NCI-H69 (cell line): ENCODE measurements around the gene PARL.

Source experiments
- DNase-seq: peaks from one replicate; lab custom pipeline; 2025; lab: John Stamatoyannopoulos, UW

PARL gene

GRCh38 chr3:183884427-183885296, at the start of gene PARL:
TSS of gene PARL (minus strand) at chr3:183884880. CDS start at chr3:183884846, 34 bp downstream.
- peak; percentile 95 for DNase-seq

- no peak for DNase-seq
These were observed 48.5 kb upstream of the PARL start for GRCh38 chr3:183933160-183933559.

- DNase-seq = no peak
These were observed 47.2 kb upstream of the PARL start for GRCh38 chr3:183931881-183932280.

- DNase-seq = peak; percentile 19
These were observed 45.4 kb upstream of the PARL start for GRCh38 chr3:183930086-183930485.

GRCh38 chr3:183927059-183927458, 42.4 kb upstream of the PARL start:
- no peak for DNase-seq

- DNase-seq = no peak
These were observed 40.3 kb upstream of the PARL start for GRCh38 chr3:183924956-183925355.

GRCh38 chr3:183924543-183924942, 39.9 kb upstream of the PARL start:
- no peak for DNase-seq

GRCh38 chr3:183922421-183922820, 37.7 kb upstream of the PARL start:
- no peak for DNase-seq

- DNase-seq = no peak
These were observed 36.4 kb upstream of the PARL start for GRCh38 chr3:183921096-183921495.

- DNase-seq = no peak
These were observed 35.7 kb upstream of the PARL start for GRCh38 chr3:183920416-183920815.

- no peak for DNase-seq
These were observed 33.5 kb upstream of the PARL start for GRCh38 chr3:183918178-183918577.

- DNase-seq = no peak
These were observed 33.1 kb upstream of the PARL start for GRCh38 chr3:183917776-183918175.

- DNase-seq = no peak
These were observed 30.2 kb upstream of the PARL start for GRCh38 chr3:183914856-183915255.

- no peak for DNase-seq
These were observed 28.9 kb upstream of the PARL start for GRCh38 chr3:183913580-183913920.

- no peak for DNase-seq
These were observed 28.4 kb upstream of the PARL start for GRCh38 chr3:183912895-183913579.

- DNase-seq = no peak
These were observed 27.3 kb upstream of the PARL start for GRCh38 chr3:183911763-183912506.

- no peak for DNase-seq
These were observed 26.4 kb upstream of the PARL start for GRCh38 chr3:183911087-183911486.

- DNase-seq = no peak
These were observed 24.4 kb upstream of the PARL start for GRCh38 chr3:183909030-183909600.

GRCh38 chr3:183907911-183908331, 23.2 kb upstream of the PARL start:
- no peak for DNase-seq

GRCh38 chr3:183907176-183907575, 22.5 kb upstream of the PARL start:
- DNase-seq = no peak

- DNase-seq = no peak
These were observed 21.7 kb upstream of the PARL start for GRCh38 chr3:183906234-183906921.
